DND-41 (cell line): ENCODE measurements around the gene BCR.

ENCODE experiments used
- EZH2 ChIP-seq: IDR thresholded peaks from 3 replicates; pipeline ENCODE4 v1.6.1; 2012; ENCODE audit warnings: borderline replicate concordance, low read depth, mild to moderate bottlenecking, moderate library complexity, low read length, inconsistent platforms; ENCODE audit not compliant: severe bottlenecking
- TF ChIP-seq, protein P1 (sequence below): IDR thresholded peaks from 2 replicates; pipeline ENCODE4 v1.5.1; 2012; ENCODE audit warnings: borderline replicate concordance, low read length, moderate library complexity, mild to moderate bottlenecking; ENCODE audit not compliant: poor library complexity, severe bottlenecking; ENCODE audit errors: extremely low read depth

DNA sequence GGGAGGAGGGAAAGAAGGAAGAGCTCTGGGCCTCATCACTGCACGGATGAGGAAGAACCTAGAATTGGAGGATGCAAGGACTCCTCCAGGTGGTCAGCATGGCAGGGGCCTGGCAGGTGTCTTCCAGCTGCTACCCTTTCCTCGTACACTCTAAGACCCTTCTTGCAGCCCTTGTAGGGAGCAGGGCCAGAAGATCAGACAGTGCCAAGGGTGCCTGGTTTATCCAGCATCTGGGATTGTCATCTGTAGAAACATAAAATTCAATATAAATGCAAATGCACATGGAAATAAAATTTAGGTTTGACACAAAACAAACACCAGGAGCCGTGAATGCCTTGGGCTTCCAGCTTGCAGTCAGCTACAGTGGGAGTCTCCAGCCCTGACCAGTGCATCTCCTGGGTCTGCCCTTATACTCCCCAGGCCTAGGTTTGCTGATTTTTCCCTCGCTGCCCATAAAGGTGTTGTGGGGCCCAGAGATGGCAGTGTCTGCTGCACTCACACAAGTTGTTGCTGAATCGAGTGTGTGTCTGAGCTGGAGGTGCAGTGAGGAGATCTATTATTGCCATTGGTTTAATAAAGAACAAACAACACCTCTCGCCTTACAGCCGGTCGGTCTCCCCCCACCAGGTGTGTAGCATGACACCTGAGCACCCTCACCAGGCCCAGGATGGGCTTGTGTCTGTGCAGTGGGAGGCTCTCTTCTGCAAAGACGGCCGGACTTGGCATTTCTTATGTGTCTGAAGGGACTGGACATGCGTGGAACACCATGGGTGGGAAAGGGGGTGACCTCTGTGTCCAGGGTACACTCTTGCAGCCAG lies 87.1 kb downstream of the BCR start:
- TF ChIP-seq, protein P1, sequence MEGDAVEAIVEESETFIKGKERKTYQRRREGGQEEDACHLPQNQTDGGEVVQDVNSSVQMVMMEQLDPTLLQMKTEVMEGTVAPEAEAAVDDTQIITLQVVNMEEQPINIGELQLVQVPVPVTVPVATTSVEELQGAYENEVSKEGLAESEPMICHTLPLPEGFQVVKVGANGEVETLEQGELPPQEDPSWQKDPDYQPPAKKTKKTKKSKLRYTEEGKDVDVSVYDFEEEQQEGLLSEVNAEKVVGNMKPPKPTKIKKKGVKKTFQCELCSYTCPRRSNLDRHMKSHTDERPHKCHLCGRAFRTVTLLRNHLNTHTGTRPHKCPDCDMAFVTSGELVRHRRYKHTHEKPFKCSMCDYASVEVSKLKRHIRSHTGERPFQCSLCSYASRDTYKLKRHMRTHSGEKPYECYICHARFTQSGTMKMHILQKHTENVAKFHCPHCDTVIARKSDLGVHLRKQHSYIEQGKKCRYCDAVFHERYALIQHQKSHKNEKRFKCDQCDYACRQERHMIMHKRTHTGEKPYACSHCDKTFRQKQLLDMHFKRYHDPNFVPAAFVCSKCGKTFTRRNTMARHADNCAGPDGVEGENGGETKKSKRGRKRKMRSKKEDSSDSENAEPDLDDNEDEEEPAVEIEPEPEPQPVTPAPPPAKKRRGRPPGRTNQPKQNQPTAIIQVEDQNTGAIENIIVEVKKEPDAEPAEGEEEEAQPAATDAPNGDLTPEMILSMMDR: no peak
- no peak for TF ChIP-seq EZH2
